Measurements from ENCODE around the gene WASL.

Gene WASL

GRCh38 chr7:123714296-123715080 is 34.3 kb downstream of the WASL start:
- DNase-seq (ENCODE audit: extremely low spot score), result no peak
- TF ChIP-seq CTCF (IDR thresholded peaks at IDR 0.05; ENCODE audit: control extremely low read depth, extremely low read depth, low read depth, missing control alignments), result no peak
- CTCF ChIA-PET, result interaction anchor here (1.7 kb wide), 1 partner anchor 13 kb away, joined by 5 read pairs; no protein-coding TSS in a partner anchor
- POLR2A ChIA-PET, result no interaction called here

GRCh38 chr7:123712619-123713018 is 36.2 kb downstream of the WASL start:
- CTCF ChIA-PET, result interaction anchor here (0.9 to 1.4 kb wide), 4 partner anchors 9 to 153 kb away, joined by 3 to 5 read pairs (median 3); no protein-coding TSS in a partner anchor
- DNase-seq (ENCODE audit: extremely low spot score), result no peak
- TF ChIP-seq CTCF (IDR thresholded peaks at IDR 0.05; ENCODE audit: control extremely low read depth, extremely low read depth, low read depth, missing control alignments), result no peak
- POLR2A ChIA-PET, result no interaction called here

GRCh38 chr7:123711832-123712293 is 36.9 kb downstream of the WASL start:
- POLR2A ChIA-PET, result no interaction called here
- CTCF ChIA-PET, result interaction anchor here (1.2 to 1.4 kb wide), 2 partner anchors 10 to 26 kb away, joined by 3 to 5 read pairs; no protein-coding TSS in a partner anchor
- no peak for TF ChIP-seq CTCF (IDR thresholded peaks at IDR 0.05; ENCODE audit: control extremely low read depth, extremely low read depth, low read depth, missing control alignments)
- DNase-seq (ENCODE audit: extremely low spot score), result no peak

- TF ChIP-seq CTCF (IDR thresholded peaks at IDR 0.05; ENCODE audit: control extremely low read depth, extremely low read depth, low read depth, missing control alignments), result no peak
- DNase-seq (ENCODE audit: extremely low spot score), result no peak
- POLR2A ChIA-PET, result no interaction called here
- CTCF ChIA-PET, result no interaction called here
These were observed 38.1 kb downstream of the WASL start for GRCh38 chr7:123710683-123711082.

GRCh38 chr7:123709525-123709924 is 39.3 kb downstream of the WASL start:
- no peak for TF ChIP-seq CTCF (IDR thresholded peaks at IDR 0.05; ENCODE audit: control extremely low read depth, extremely low read depth, low read depth, missing control alignments)
- ChIA-PET CTCF (interaction anchor here (1.0 to 2.2 kb wide), 2 partner anchors 8 kb away, joined by 3 to 8 read pairs; no protein-coding TSS in a partner anchor), POLR2A (no interaction called here)
- DNase-seq (ENCODE audit: extremely low spot score), result no peak

GRCh38 chr7:123705211-123705901 is 43.4 kb downstream of the WASL start:
- ChIA-PET POLR2A (no interaction called here), CTCF (interaction anchor here (1.2 to 2.3 kb wide), 4 partner anchors 11 to 167 kb away, joined by 3 to 10 read pairs (median 6); partner anchors contain the start of gene WASL)
- no peak for DNase-seq (ENCODE audit: extremely low spot score)
- TF ChIP-seq CTCF (IDR thresholded peaks at IDR 0.05; ENCODE audit: control extremely low read depth, extremely low read depth, low read depth, missing control alignments), result no peak

All from GM10248 (cell line).